Central memory CD8-positive, alpha-beta T cell (primary cell): ENCODE results near the gene DDR2.

Experiments used
- ATAC-seq: fragments of 150-1000 bp; cut with Tn5 transposase; replicated peaks from 2 replicates; pipeline ENCODE4 v1.10.0; 2022; ENCODE audit warnings: mild to moderate bottlenecking, moderate FRiP score, moderate number of reproducible peaks; ENCODE audit not compliant: poor library complexity, severe bottlenecking; ENCODE audit errors: extremely low read depth
- DNase-seq, 2 donors: peaks; one replicate each; pipeline ENCODE4 v3.0.0; 2021; ENCODE audit warnings: low spot score in 2 of 2
- H3K27ac Mint-ChIP-seq: one replicate; pipeline ENCODE4 v1.8.0; 2022; ENCODE audit warnings: low read depth, mild to moderate bottlenecking, moderate library complexity, mixed read lengths
- H3K27me3 Mint-ChIP-seq: one replicate; pipeline ENCODE4 v1.8.0; 2022; ENCODE audit warnings: mixed read lengths
- H3K36me3 Mint-ChIP-seq: one replicate; pipeline ENCODE4 v1.8.0; 2022; ENCODE audit warnings: mild to moderate bottlenecking, moderate library complexity, mixed read lengths; ENCODE audit not compliant: insufficient read depth
- H3K4me1 Mint-ChIP-seq: one replicate; pipeline ENCODE4 v1.8.0; 2022; ENCODE audit warnings: mixed read lengths
- H3K4me3 Mint-ChIP-seq: one replicate; pipeline ENCODE4 v1.8.0; 2022; ENCODE audit warnings: mild to moderate bottlenecking, moderate library complexity, mixed read lengths
- H3K9me3 Mint-ChIP-seq: one replicate; pipeline ENCODE4 v1.8.0; 2022; ENCODE audit warnings: mixed read lengths

The DDR2 gene

GRCh38 chr1:162663086-162663485 is 30.8 kb downstream of the DDR2 start:
- Mint-ChIP-seq H3K27me3 (peaks cover 27% of the 10 kb centered on the region), H3K27ac (no peak overlapping the region), H3K4me1 (no peaks in the 10 kb centered on the region), H3K36me3 (no peaks in the 10 kb centered on the region), H3K4me3 (no peak overlapping the region), H3K9me3 (no peaks in the 10 kb centered on the region)
- ATAC-seq (no peak), DNase-seq (no peak)

DNA sequence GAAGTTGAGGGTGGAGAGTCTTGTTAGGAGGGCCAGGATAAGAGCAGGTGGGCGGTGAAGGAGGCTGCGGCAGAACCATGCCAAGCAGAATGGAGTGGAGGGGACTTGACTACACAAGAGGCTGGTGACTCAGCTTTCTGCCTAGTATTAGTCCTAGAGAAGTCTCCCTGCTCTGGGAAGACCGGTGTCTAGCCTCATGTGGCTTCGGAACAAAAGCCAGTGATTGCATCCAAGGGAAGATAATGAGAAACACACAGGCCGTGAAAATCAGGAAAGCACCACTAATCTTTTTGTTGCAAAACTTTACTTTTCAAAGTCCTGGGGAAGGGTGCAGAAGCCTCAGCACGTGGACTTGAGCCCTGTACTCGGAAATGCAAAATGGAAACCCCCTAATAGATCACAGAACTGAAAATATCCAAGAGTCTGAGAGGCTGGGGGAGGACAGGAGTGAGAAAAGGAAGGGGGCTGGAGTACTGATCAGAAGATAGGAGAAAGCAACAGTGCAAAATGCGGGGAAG is 31.4 kb downstream of the DDR2 start:
- Mint-ChIP-seq H3K27ac (no peak overlapping the region), H3K36me3 (no peaks in the 10 kb centered on the region), H3K9me3 (no peaks in the 10 kb centered on the region), H3K4me3 (no peak overlapping the region), H3K4me1 (no peaks in the 10 kb centered on the region), H3K27me3 (peaks cover 22% of the 10 kb centered on the region)
- ATAC-seq (no peak), DNase-seq (no peak)

DNA sequence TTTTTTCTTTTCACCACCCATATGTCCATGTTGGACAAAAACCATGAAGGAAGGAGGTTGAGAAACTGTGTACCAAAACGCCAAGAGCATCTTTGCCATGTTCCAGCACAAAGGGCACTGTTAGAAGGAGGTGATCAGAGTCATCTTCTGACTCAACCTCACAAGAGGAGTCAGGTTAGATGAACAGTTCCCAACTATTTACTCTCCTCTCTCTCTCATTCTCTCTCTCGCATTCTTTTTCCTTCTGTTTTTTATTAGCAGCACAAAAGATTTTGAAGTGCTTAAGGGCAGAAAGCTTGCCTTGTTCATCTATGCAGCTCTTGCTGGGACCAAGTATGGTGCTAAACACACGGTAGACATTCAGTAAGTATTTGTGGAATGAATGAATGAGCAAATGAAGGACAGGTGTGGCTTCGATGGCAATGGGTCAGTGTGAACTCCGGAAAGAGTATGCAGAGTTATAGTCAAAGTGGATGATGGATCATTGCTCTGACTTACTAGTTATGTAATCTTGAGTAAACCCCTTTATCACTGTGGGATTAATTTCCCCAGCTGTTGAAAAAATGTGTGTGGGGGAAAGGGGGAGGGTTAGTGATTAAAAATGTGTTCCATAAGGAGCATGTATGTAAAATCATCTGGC is 33.9 kb downstream of the DDR2 start:
- no peak for DNase-seq
- Mint-ChIP-seq H3K4me3 (no peak overlapping the region), H3K4me1 (no peaks in the 10 kb centered on the region), H3K27ac (no peak overlapping the region), H3K9me3 (no peaks in the 10 kb centered on the region), H3K36me3 (no peaks in the 10 kb centered on the region), H3K27me3 (peaks cover 11% of the 10 kb centered on the region)
- no peak for ATAC-seq

GRCh38 chr1:162667381-162668080 is 35.3 kb downstream of the DDR2 start:
- Mint-ChIP-seq H3K4me1 (no peaks in the 10 kb centered on the region), H3K4me3 (no peak overlapping the region), H3K36me3 (no peaks in the 10 kb centered on the region), H3K27ac (no peak overlapping the region), H3K27me3 (peaks cover 11% of the 10 kb centered on the region), H3K9me3 (no peaks in the 10 kb centered on the region)
- DNase-seq (no peak), ATAC-seq (no peak)

DNA sequence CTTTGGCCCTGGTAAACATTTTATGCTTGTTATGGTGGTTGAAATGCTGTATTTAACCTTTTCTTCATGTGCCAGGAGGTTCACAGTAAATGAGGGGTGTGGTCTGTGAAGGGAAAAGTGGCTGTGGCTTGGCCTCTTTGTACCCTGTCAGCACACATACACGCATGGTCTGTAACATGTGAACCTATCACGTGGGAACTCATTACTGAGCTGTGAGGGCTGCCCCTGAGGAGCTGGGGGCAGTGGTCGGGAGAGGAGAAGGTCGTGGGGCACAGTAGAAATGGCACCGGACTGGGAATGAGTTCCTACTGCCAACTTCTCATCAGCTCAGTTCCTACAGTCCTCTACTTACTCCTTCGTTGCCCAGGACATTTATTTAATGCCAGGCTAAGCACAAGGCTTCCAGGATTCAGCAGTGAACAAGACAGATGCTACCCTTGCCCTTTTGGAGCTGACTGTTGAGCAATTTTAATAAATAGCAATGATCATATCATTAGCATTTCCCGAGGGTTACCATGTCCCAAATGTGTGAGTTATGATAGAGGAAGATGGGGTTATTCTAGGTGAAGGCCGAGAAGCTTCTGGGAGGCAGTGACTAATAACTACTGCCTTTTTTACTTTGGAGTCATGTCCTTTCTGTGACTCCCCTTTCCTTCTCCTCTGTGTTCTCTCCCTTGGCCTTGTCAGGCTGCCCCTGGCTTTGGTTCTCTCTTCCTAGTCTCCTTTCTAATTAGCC is 38.8 kb downstream of the DDR2 start:
- DNase-seq (no peak), ATAC-seq (no peak)
- no peaks in the 10 kb centered on the region for H3K4me1 Mint-ChIP-seq
- H3K4me3 Mint-ChIP-seq, result no peak overlapping the region
- H3K36me3 Mint-ChIP-seq, result peaks cover 2% of the 10 kb centered on the region
- no peak overlapping the region for H3K27ac Mint-ChIP-seq
- peaks cover 2% of the 10 kb centered on the region for H3K27me3 Mint-ChIP-seq
- no peaks in the 10 kb centered on the region for H3K9me3 Mint-ChIP-seq

- ATAC-seq, result no peak
- Mint-ChIP-seq H3K4me1 (no peaks in the 10 kb centered on the region), H3K27me3 (no peaks in the 10 kb centered on the region)
Measured at GRCh38 chr1:162671664-162672410, 39.6 kb downstream of the DDR2 start.

GRCh38 chr1:162672622-162673260 is 40.5 kb downstream of the DDR2 start:
- H3K9me3 Mint-ChIP-seq, result no peaks in the 10 kb centered on the region
- no peak overlapping the region for H3K4me3 Mint-ChIP-seq
- no peak overlapping the region for H3K27ac Mint-ChIP-seq
- no peak for ATAC-seq
- no peak for DNase-seq
- no peaks in the 10 kb centered on the region for H3K27me3 Mint-ChIP-seq
- H3K4me1 Mint-ChIP-seq, result no peaks in the 10 kb centered on the region
- peaks cover 2% of the 10 kb centered on the region for H3K36me3 Mint-ChIP-seq

More at GRCh38 chr1:162671664-162672410, 39.6 kb downstream of the DDR2 start:
- Mint-ChIP-seq H3K36me3 (peaks cover 2% of the 10 kb centered on the region), H3K27ac (no peak overlapping the region), H3K9me3 (no peaks in the 10 kb centered on the region), H3K4me3 (no peak overlapping the region)
- no peak for DNase-seq

DNA sequence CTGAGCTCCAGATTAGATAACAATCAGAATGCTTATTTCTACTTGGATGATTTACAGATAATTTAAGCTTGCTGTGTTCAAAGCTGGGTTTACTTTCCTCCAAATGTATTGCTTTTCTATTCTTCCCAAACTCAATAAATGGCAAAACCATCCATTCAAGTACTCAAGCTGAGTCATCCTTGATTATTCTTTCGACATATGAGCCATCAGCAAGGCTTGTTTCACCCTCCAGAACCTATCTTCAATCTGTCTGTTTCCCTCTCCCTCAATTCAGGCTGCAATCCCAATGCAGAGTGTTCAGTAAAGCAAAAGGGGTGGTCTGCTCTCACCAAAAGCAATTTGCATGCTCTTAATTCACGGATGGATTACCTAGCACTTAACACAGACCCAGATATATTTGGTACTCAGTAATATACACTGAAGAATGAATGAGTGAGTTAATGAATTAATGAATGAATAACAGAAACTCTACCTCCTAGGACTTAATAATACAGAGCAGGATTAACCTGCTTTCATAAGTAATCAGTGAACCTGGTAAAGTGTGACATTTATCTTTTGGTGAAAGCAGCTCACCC is 41.9 kb downstream of the DDR2 start:
- Mint-ChIP-seq H3K4me3 (no peak overlapping the region), H3K36me3 (peaks cover 2% of the 10 kb centered on the region), H3K27ac (no peak overlapping the region), H3K9me3 (no peaks in the 10 kb centered on the region), H3K27me3 (no peaks in the 10 kb centered on the region), H3K4me1 (no peaks in the 10 kb centered on the region)
- ATAC-seq, result no peak
- DNase-seq, result no peak

DNA sequence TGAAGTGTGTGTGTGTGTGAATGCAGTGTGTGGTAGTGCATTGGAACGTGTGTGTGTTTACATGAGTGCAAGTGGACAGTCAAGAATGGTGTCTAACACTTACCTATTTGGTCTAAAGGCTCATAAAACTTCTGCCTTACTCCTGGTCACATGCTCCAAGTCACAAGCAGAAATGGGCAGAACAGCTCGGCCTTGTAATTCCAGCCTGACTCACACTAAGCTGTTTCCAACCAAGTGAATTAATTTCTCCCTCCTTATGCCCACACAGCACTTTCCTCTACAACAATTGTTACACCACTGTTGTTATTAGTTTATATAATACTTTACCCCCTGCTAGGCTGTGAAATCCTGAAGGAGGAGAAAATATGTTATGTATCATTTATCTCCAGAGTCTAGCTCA is 43.8 kb downstream of the DDR2 start:
- H3K9me3 Mint-ChIP-seq, result no peaks in the 10 kb centered on the region
- no peaks in the 10 kb centered on the region for H3K4me1 Mint-ChIP-seq
- no peak overlapping the region for H3K4me3 Mint-ChIP-seq
- H3K27ac Mint-ChIP-seq, result no peak overlapping the region
- H3K27me3 Mint-ChIP-seq, result no peaks in the 10 kb centered on the region
- DNase-seq, result no peak
- H3K36me3 Mint-ChIP-seq, result peaks cover 2% of the 10 kb centered on the region
- no peak for ATAC-seq

DNA sequence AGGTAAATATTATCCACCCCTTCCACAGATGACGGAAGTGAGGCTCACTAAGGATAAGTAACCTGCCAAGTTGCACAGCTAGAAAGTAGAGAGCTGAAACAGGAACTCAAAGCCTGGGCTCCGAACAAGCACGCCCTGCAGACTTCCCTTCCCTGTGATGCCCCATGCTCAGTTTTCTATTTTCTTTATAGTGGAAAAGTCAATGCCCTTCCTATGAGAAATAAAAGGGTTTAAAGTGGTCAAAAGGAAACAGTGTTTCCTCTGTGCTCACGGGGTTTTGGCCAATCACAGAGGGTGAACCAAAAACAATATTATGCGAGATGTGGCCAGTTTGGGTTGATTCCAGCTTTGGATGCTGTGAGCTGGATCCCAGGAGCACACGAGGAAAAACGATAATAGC is 44.5 kb downstream of the DDR2 start:
- DNase-seq (no peak), ATAC-seq (no peak)
- Mint-ChIP-seq H3K4me3 (no peak overlapping the region), H3K36me3 (peaks cover 2% of the 10 kb centered on the region), H3K9me3 (no peaks in the 10 kb centered on the region), H3K27me3 (no peaks in the 10 kb centered on the region), H3K4me1 (no peaks in the 10 kb centered on the region), H3K27ac (no peak overlapping the region)

DNA sequence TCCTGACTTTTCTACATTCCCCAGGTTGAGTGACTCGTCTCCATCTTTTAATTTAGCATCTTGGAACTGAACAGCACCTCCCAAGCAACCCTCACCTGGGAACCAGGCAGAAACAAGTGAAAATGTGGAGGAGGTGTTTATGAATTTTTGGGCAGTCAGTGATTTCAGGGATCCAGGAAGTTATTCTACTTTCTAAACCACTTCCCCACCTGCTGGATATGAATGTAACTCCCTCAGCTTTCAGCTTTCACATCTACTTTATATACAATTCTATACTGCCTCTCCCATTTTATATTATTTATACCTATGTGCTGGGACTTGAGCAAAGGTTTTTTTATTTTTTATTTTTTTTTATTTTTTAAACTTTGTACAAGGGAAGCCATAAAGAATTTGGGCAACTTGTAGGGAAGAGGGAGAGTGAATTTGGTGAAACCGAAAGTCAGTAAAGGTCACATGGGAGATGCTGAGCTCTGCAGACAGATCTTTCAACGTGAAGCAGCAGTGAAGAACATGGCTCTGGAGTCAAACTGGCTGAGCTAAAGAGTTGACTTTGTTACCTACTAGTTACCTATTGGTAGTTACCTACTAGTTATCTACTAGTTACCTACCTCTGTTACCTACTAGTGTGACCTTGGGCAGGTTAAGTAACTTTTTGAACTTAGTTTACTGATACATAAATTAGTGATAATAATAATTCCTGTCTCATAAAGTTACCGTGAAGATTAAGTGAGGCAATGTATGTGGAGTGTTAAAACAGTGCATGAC is 45.5 kb downstream of the DDR2 start:
- Mint-ChIP-seq H3K27me3 (no peaks in the 10 kb centered on the region), H3K4me3 (no peak overlapping the region), H3K27ac (no peak overlapping the region)

More for the DNA sequence above, 45.5 kb downstream of the DDR2 start:
- DNase-seq (no peak), ATAC-seq (no peak)
- Mint-ChIP-seq H3K4me1 (no peaks in the 10 kb centered on the region), H3K36me3 (peaks cover 2% of the 10 kb centered on the region), H3K9me3 (no peaks in the 10 kb centered on the region)
